Stomach (tissue), 9 donors: ENCODE data around the gene DHCR24. TPM values are rescaled to one million over a fixed set of nuclear protein-coding genes. Genes with fewer than 3 reads are reported as not detected.

Experiments
- DNase-seq, 2 donors: peaks; one replicate each; pipeline versions ENCODE4 v3.0.0 to v3.0.0-alpha.2; 2013 to 2019
- H3K27ac ChIP-seq, 5 donors: fragments of 200-600 bp in 4 of 5; sonication (generic) in 4 of 5; one replicate each; pipeline ENCODE4 v1.5.1; 2013 to 2019; ENCODE audit warnings: mild to moderate bottlenecking in 1 of 5, moderate library complexity in 1 of 5
- H3K27me3 ChIP-seq, 3 donors: fragments of 200-600 bp; sonication (generic); one replicate each; pipeline ENCODE4 v1.5.1; 2017 to 2019; ENCODE audit warnings: mixed run types in 1 of 3
- H3K36me3 ChIP-seq, 4 donors: fragments of 200-600 bp; sonication (generic); 1 replicate in 3 of 4; 2 replicates in 1 of 4; pipeline ENCODE4 v1.5.1; 2016 to 2019
- H3K4me1 ChIP-seq, 4 donors: fragments of 200-600 bp; sonication (generic); one replicate each; pipeline ENCODE4 v1.5.1; 2016 to 2019
- H3K4me3 ChIP-seq, 4 donors: fragments of 200-600 bp; sonication (generic) in 3 of 4; one replicate each; pipeline ENCODE4 v1.5.1; 2016 to 2019; ENCODE audit warnings: mild to moderate bottlenecking in 1 of 4
- H3K9me3 ChIP-seq, 4 donors: fragments of 200-600 bp; sonication (generic); one replicate each; pipeline ENCODE4 v1.5.1; 2016 to 2019
- EP300 ChIP-seq: sonication (generic); formaldehyde crosslinking; IDR thresholded peaks from one replicate; pipeline ENCODE4 v1.6.1; 2017; ENCODE audit warnings: antibody characterized with exemption
- POLR2A ChIP-seq, 4 donors: fragments of 450-650 bp; IDR thresholded peaks; one replicate each; pipeline ENCODE4 v1.6.1; 2016; ENCODE audit warnings: antibody characterized with exemption in 4 of 4, control low read depth in 2 of 4, mild to moderate bottlenecking in 1 of 4, moderate library complexity in 1 of 4
- POLR2AphosphoS5 ChIP-seq, 3 donors: sonication (generic); formaldehyde crosslinking; IDR thresholded peaks; one replicate each; pipeline ENCODE4 v1.6.1; 2016; ENCODE audit warnings: antibody characterized with exemption in 3 of 3
- WGBS, 5 donors: extraction: QIAGEN DNeasy Blood & Tissue Kit in 3 of 5; methylation state at CpG; one replicate each; pipeline versions ENCODE4 v1.1.5 to v1.1.7; 2013 to 2018; 5-methylcytosine and 5-hydroxymethylcytosine counted together
- intact Hi-C: fragments of 100-400 bp; cut with DNase I; formaldehyde crosslinking; loops from one replicate; pipeline ENCODE4 v1.15.1; 2023; ENCODE audit warnings: low total_unique reads
- polyA plus RNA-seq, 3 donors: library from polyadenylated mRNA; stranded (reverse); fragments of 200-250 nt; gene quantifications; one replicate each; pipeline ENCODE4 v1.2.3, GENCODE V29; 2013
- total RNA-seq, 5 donors: library from RNA; depleted of rRNA; stranded (reverse); fragments of >200 nt; gene quantifications; one replicate each; pipeline versions ENCODE4 v1.1.0 to v1.2.3, GENCODE V29; 2014 to 2016
- TF ChIP-seq, protein P1 (sequence below), 7 experiments: fragments of 450-650 bp in 4 of 7; fragments of 200-600 bp in 3 of 7; sonication (generic) in 3 of 7; IDR thresholded peaks; one replicate each; pipeline ENCODE4 v1.5.1; 2016 to 2019; ENCODE audit warnings: antibody characterized with exemption in 7 of 7, control low read depth in 2 of 7, mild to moderate bottlenecking in 1 of 7
- donor health status: healthy with polysubstance abuse.
- donor health status: Bipolar disorder and iron deficiency.
- donor health status: healthy.

Gene DHCR24
- total and polyA plus RNA-seq, 8 donors, result 20.0 to 347 (median 69.0) TPM

DNA sequence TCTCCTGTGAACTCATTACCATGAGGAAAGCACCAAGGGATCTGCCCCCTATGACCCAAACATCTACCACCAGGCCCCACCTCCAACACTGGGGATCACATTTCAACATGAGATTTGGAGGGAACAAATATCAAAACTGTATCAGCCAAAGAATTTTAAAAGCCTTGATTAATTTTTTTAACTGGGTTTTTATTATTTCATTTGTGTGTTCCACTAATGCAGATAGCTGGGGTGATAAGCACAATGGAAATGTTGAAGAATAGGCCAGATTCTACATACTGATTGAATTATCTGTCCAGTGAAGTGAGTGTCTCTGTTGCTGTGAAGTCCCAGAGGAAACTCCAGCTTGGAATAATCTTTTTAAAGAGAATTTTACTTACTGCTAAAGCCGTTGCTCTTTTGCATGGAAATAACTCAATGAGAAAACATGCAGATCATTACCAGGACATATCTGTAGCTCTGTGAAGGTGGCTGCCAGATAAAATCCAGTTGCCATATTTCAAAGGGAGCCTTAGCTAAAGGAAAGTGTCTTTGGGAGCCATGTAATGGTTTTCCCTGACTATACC, 44.4 kb upstream of the DHCR24 start:
- no peak overlapping the region for H3K27ac ChIP-seq
- H3K36me3 ChIP-seq, result no peaks in the 10 kb centered on the region
- H3K9me3 ChIP-seq, result no peaks in the 10 kb centered on the region
- DNase-seq, result peak in 1 of 2 donors; percentile 13
- TF ChIP-seq POLR2A (IDR thresholded peaks at IDR 0.05) (no peak), EP300 (no peak), POLR2AphosphoS5 (IDR thresholded peaks at IDR 0.05) (no peak)
- TF ChIP-seq, protein P1, sequence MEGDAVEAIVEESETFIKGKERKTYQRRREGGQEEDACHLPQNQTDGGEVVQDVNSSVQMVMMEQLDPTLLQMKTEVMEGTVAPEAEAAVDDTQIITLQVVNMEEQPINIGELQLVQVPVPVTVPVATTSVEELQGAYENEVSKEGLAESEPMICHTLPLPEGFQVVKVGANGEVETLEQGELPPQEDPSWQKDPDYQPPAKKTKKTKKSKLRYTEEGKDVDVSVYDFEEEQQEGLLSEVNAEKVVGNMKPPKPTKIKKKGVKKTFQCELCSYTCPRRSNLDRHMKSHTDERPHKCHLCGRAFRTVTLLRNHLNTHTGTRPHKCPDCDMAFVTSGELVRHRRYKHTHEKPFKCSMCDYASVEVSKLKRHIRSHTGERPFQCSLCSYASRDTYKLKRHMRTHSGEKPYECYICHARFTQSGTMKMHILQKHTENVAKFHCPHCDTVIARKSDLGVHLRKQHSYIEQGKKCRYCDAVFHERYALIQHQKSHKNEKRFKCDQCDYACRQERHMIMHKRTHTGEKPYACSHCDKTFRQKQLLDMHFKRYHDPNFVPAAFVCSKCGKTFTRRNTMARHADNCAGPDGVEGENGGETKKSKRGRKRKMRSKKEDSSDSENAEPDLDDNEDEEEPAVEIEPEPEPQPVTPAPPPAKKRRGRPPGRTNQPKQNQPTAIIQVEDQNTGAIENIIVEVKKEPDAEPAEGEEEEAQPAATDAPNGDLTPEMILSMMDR (IDR thresholded peaks at IDR 0.05), result no peak
- WGBS, 5 donors, result 45 to 91% (median 83%) methylated on average over 1 of the region's 1 CpG
- H3K27me3 ChIP-seq, result no peaks in the 10 kb centered on the region
- no peak overlapping the region for H3K4me3 ChIP-seq
- no peaks in the 10 kb centered on the region for H3K4me1 ChIP-seq
- intact Hi-C loops, result no loop called here

DNA sequence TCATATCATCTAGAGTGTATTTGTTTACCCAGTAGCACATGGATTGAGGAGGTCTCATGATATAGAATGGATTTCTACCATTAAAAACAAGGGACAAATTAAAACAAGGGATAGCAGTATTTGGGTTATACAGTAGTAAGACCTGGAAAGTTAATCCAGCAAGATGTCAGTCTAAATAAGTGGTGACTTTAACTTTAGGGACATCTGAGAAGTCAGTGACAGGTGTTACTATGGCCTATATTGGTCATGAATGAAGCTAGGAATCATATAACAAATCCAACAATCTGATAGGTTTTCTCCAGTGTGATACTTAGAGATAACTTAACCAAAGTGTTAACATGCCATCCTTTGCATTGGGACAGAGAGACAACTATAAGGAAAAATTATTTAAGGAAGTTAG, 42.7 kb upstream of the DHCR24 start:
- DNase-seq, result no peak
- intact Hi-C loops, result no loop called here
- H3K9me3 ChIP-seq, result no peaks in the 10 kb centered on the region
- TF ChIP-seq, protein P1 (IDR thresholded peaks at IDR 0.05), result no peak
- TF ChIP-seq POLR2AphosphoS5 (IDR thresholded peaks at IDR 0.05) (no peak), POLR2A (IDR thresholded peaks at IDR 0.05) (no peak), EP300 (no peak)
- no peak overlapping the region for H3K27ac ChIP-seq
- no peaks in the 10 kb centered on the region for H3K27me3 ChIP-seq
- H3K36me3 ChIP-seq, result no peaks in the 10 kb centered on the region
- no peaks in the 10 kb centered on the region for H3K4me1 ChIP-seq
- no peak overlapping the region for H3K4me3 ChIP-seq

DNA sequence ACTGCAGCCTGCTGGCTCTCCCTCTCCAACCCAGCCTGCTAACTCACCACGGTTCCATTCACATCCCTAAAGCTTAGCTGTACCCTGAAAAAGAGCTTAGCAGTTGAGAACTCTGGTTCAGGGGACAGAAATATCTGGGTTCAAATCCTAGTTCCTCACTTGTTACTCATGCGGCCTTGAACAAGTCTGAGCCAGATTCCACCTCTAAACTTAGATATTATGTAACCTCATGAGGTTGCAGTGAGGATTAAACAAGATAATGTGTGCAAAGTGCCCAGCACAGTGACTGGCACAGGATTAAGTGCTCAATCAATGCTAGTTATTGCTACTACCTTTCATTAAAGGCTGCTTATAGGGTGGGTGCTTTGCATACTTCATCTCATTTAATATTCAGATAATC, 41.3 kb upstream of the DHCR24 start:
- no peak overlapping the region for H3K27ac ChIP-seq
- no peak for DNase-seq
- intact Hi-C loops, result no loop called here
- H3K27me3 ChIP-seq, result no peaks in the 10 kb centered on the region
- H3K9me3 ChIP-seq, result no peaks in the 10 kb centered on the region
- no peaks in the 10 kb centered on the region for H3K4me1 ChIP-seq
- no peaks in the 10 kb centered on the region for H3K36me3 ChIP-seq
- no peak overlapping the region for H3K4me3 ChIP-seq
- 72 to 81% (median 79%) methylated on average over 2 of the region's 2 CpGs for WGBS, 5 donors
- TF ChIP-seq POLR2A (IDR thresholded peaks at IDR 0.05) (no peak), POLR2AphosphoS5 (IDR thresholded peaks at IDR 0.05) (no peak), EP300 (no peak)
- TF ChIP-seq, protein P1 (IDR thresholded peaks at IDR 0.05), result no peak

DNA sequence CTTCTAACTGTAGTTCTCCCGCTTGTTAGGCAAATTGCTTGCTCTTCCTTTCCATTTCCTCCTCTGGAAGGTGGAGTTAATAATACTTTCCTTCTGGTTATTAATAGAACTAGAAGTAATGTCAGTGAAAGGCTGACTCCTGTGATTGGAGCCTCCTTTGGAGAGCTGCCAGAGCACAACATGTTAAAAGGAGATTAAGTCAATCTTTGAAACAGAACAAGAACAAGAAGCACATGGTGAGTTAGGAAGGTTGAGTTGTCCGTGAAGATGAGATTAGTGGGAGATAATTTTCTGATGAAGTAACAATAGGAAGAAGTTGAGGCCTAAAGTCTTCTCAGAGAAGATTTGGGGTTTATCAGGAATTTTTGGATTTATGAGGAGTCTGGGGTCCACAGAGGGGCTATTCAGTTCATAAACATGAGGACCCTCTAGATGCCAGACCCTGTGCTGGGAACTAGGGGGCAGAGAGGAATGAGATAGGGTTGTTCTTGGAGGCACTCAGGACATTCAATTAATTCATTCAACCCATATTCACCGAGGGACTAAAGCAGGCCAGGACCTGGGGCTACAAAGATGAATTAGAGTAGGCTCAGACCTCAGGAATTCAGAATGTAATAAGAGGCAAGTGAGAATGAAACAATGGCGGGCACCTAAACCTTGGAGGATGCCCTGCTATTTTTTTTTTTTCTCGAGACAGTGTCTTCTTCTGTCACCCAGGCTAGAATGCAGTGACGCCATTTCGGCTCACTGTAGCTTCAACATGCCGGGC, 40.7 kb upstream of the DHCR24 start:
- Histone ChIP-seq H3K9me3 (no peaks in the 10 kb centered on the region), H3K4me1 (no peaks in the 10 kb centered on the region), H3K36me3 (no peaks in the 10 kb centered on the region), H3K4me3 (no peak overlapping the region), H3K27ac (no peak overlapping the region), H3K27me3 (no peaks in the 10 kb centered on the region)
- TF ChIP-seq POLR2A (IDR thresholded peaks at IDR 0.05) (no peak), POLR2AphosphoS5 (IDR thresholded peaks at IDR 0.05) (no peak), EP300 (no peak)
- TF ChIP-seq, protein P1 (IDR thresholded peaks at IDR 0.05), result no peak
- peak; percentile 35 to 72 for DNase-seq
- intact Hi-C loops, result no loop called here
- 81 to 84% (median 82%) methylated on average over 8 of the region's 8 CpGs for WGBS, 5 donors
